CD4-positive, alpha-beta T cell treated with Interleukin-17A for 4 hours (primary cell): ENCODE data around the gene RSPO4.
A peak's percentile ranks its signal among the peaks of the same experiment; 100 is the strongest.

Experiments
- DNase-seq: peaks from one replicate; pipeline ENCODE4 v3.0.0-alpha.2; 2020; ENCODE audit warnings: mixed read lengths

Gene RSPO4

GRCh38 chr20:940926-941325 lies 61.2 kb downstream of the RSPO4 start:
- DNase-seq: no peak

GRCh38 chr20:939606-940005 lies 62.5 kb downstream of the RSPO4 start:
- no peak for DNase-seq

GRCh38 chr20:934186-934840 lies 67.8 kb downstream of the RSPO4 start:
- DNase-seq: no peak

GRCh38 chr20:933029-933428 lies 69.1 kb downstream of the RSPO4 start:
- DNase-seq: no peak

GRCh38 chr20:931401-931800 lies 70.7 kb downstream of the RSPO4 start:
- no peak for DNase-seq

GRCh38 chr20:926670-927069 lies 75.4 kb downstream of the RSPO4 start:
- DNase-seq: no peak

- DNase-seq: no peak
These were observed 76.6 kb downstream of the RSPO4 start for GRCh38 chr20:925516-925915.

- DNase-seq: no peak
These were observed 77.5 kb downstream of the RSPO4 start for GRCh38 chr20:924639-925038.

GRCh38 chr20:922781-923180 lies 79.3 kb downstream of the RSPO4 start:
- no peak for DNase-seq

GRCh38 chr20:921068-921467 lies 81.0 kb downstream of the RSPO4 start:
- no peak for DNase-seq

GRCh38 chr20:920311-920710 lies 81.8 kb downstream of the RSPO4 start:
- DNase-seq: no peak

- DNase-seq: no peak
These were observed 82.6 kb downstream of the RSPO4 start for GRCh38 chr20:919491-919916.

- DNase-seq: no peak
These were observed 84.7 kb downstream of the RSPO4 start for GRCh38 chr20:917416-917815.

- no peak for DNase-seq
These were observed 85.3 kb downstream of the RSPO4 start for GRCh38 chr20:916825-917224.

- no peak for DNase-seq
These were observed 85.8 kb downstream of the RSPO4 start, which contains the start of gene ANGPT4 for GRCh38 chr20:916125-916799. Gene ANGPT4 (minus strand): TSS chr20:916334. CDS start chr20:916214, 120 bp downstream.

- no peak for DNase-seq
These were observed 87.2 kb downstream of the RSPO4 start for GRCh38 chr20:914727-915498.

GRCh38 chr20:913306-913849 lies 88.7 kb downstream of the RSPO4 start:
- DNase-seq: no peak

- DNase-seq: peak; percentile 39
These were observed 90.1 kb downstream of the RSPO4 start for GRCh38 chr20:911882-912600.

- no peak for DNase-seq
These were observed 91.0 kb downstream of the RSPO4 start for GRCh38 chr20:910870-911770.

GRCh38 chr20:910132-910869 lies 91.8 kb downstream of the RSPO4 start:
- DNase-seq: no peak

GRCh38 chr20:909641-910040 lies 92.5 kb downstream of the RSPO4 start:
- no peak for DNase-seq
